NCI-H146 (cell line): Measurements from ENCODE around the gene CAPN12.
"Not testable (repeated sequence)": the region's sequence is repeated elsewhere in the genome, so short reads cannot be mapped to it uniquely, and the experiment has no call there.

ENCODE experiments used
- DNase-seq: peaks from one replicate; lab custom pipeline; 2025; lab: John Stamatoyannopoulos, UW

The CAPN12 gene

GRCh38 chr19:38770949-38771275 is 26.6 kb upstream of the CAPN12 start:
- DNase-seq, result not testable (repeated sequence)

- not testable (repeated sequence) for DNase-seq
These were observed 26.1 kb upstream of the CAPN12 start for GRCh38 chr19:38770228-38770948.

DNA sequence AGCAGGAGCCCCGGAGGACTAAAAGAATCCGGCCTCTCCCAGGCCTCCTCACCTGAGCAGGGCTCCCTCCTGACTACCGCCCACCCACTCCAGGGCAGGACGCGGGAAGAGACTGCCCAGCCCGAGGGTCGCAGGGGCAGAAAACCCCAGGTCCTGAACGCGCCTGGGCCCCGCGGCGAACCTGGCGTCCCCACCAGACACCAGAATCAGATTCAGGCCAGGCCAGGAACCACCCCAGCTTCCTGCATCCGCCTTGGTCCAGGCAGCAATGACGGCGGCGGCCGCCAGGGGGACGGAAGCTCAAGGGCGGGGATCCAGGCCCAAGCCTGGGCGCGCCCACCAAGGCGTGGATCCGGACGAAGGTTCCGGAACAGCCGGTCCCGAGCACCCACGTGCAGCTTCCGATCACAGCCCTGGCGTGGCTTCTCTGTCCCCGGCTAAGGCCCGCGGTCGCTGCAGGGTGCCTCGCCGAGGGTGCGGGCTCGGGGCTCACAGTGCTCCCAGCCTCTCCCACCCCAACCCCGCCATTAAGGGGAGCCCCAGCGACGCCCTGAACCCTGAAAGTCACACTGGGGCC is 25.4 kb upstream of the CAPN12 start:
- DNase-seq, result no peak

GRCh38 chr19:38766276-38767047 is 22.2 kb upstream of the CAPN12 start:
- no peak for DNase-seq

GRCh38 chr19:38765214-38765613 is 20.9 kb upstream of the CAPN12 start:
- DNase-seq, result no peak

- DNase-seq, result no peak
These were observed 19.5 kb upstream of the CAPN12 start for GRCh38 chr19:38763795-38764220.

GRCh38 chr19:38761884-38762389 is 17.7 kb upstream of the CAPN12 start:
- DNase-seq, result not testable (repeated sequence)

DNA sequence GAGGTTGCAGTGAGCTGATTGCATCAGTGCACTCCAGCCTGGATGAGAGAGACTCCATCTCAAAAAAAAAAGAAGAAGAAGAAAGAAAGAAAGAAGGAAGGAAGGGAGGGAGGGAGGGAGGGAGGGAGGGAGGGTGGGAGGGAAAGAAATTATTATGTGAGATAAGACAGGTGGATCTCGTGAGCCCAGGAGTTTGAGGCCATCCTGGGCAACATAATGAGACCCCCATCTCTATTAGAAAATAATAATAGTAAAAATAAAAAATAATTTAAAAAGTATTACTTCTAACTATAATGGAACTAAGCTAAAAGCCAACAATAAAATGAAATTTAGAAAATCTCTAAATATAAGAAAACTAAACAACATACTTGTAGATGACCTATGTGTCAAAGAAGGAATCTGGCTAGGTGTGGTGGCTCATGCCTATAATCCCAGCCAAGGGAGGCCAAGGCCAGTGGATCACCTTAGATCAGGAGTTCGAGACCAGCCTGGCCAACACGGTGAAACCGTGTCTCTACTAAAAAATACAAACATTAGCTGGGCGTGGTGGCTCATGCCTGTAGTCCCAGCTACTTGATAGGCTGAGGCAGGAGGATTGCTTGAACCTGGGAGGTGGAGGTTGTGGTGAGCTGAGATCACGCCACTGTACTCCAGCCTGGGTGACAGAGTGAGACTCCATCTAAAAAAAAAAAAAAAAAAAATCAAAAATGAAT is 16.7 kb upstream of the CAPN12 start:
- not testable (repeated sequence) for DNase-seq

DNA sequence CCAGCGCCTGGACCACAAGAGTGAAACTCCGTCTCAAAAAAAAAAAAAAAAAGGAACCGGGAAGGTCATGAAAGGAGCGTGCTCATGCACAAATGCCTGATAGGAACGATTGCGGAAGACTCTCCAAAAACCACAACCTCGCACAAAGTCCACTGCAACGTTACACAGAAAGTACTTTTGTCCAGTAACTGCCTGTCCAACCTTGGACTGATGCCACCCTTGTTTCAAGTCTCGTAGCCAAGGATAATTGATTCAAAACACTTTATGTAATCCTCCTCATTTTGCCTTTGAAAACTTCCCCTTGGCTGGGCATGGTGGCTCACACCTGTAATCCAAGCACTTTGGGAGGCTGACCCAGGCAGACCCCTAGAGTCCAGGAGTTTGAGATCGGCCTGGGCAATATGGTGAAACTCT is 15.3 kb upstream of the CAPN12 start:
- no peak for DNase-seq

- not testable (repeated sequence) for DNase-seq
These were observed 9.9 kb upstream of the CAPN12 start for GRCh38 chr19:38754196-38754595.

DNA sequence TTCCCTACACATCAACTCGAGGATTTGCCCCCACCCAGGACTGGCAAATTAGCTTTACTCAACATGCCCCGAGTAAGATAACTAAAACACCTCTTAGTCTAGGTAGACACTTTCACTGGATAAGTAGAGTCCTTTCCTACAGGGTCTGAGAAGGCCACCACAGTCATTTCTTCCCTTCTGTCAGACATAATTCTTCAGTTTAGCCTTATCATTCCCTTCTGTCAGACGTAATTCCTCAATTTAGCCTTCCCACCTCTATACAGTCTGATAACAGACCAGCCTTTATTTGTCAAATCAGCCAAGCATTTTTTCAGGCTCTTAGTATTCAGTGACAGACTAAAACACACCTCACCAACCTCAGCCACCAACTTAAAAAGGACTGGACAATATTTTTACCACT is 9.5 kb upstream of the CAPN12 start:
- DNase-seq, result not testable (repeated sequence)

GRCh38 chr19:38745316-38745715 is 1.0 kb upstream of the CAPN12 start:
- DNase-seq, result no peak

- no peak for DNase-seq
These were observed 600 bp upstream of the CAPN12 start for GRCh38 chr19:38744874-38745273.

DNA sequence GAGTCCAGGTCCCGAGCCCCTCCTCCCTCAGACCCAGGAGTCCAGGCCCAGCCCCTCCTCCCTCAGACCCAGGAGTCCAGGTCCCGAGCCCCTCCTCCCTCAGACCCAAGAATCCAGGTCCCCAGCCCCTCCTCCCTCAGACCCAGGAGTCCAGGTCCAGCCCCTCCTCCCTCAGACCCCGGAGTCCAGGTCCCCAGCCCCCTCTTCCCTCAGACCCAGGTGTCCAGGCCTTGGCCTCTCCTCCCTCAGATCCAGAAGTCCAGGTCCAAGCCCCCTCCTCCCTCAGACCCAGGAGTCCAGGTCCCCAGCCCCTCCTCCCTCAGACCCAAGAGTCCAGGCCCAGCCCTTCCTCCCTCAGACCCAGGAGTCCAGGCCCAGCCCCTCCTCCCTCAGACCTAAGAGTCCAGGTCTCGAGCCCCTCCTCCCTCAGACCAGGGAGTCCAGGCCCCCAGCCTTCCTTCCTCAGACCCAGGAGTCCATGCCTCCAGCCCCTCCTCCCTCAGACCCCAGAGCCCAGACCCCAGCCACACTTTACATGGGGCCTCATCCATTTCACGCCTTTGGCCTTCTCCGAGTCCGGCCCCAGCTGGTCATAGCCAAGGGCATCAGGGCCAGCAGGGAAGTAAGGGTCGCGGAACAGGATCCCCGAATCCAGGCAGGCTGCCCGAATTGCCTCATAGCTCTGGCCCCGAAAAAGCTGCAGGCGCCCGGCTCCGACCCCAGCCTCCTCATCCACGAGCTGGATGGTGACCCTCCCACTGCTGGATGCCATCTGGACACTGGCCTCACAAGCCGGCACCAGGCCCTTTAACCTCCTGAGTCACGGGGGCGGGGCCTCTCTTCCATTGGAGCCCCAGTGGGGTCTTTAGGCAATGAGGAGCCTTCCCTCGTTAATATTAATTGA is 628 bp downstream of the CAPN12 start:
- DNase-seq, result no peak

DNA sequence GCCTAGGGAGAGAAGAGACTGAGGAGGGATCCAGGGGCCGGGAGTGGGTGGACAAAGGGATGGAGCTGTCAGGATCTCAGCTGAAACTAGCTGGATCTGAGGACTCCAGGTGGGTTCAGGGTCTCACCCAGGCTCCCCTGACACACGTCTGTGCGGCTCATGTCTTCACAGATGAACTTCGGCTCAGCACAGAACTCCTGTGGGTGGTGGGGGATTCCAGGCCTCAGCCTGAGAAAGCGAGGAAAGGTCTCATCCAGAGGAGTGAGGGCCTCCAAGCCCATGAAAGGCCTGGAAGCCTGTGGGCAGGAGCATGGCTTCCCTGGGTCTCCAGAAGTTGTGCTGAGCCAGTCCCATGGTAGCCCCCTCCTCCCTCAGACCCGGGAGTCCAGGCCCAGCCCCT is 1.4 kb downstream of the CAPN12 start:
- DNase-seq, result no peak

GRCh38 chr19:38742296-38742695 is 2.0 kb downstream of the CAPN12 start:
- no peak for DNase-seq

- no peak for DNase-seq
These were observed 2.6 kb downstream of the CAPN12 start for GRCh38 chr19:38741670-38742069.

DNA sequence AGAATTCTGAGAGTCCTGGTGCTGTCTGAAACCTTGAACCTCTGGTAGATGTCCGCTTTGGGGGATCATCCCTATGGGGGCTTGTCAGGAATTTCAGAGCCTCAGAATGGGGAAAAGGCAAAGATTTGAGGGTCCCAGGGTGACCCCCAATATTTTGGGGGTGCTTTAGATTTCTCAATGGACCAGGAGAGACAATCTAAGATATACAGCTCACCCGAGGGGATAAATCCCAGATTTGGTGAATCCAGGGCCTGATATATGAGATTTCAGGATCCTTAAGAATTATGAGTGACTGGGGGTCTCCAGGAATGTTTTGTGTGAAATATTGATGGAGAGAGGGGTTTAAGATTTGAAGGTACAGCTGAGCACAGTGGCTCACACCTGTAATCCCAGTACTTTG is 3.3 kb downstream of the CAPN12 start:
- no peak for DNase-seq

GRCh38 chr19:38740257-38740592 is 4.0 kb downstream of the CAPN12 start:
- DNase-seq, result no peak

GRCh38 chr19:38739440-38740256 is 4.6 kb downstream of the CAPN12 start:
- DNase-seq, result no peak
